Superior temporal gyrus (tissue), 1 donor: Measurements from ENCODE around the gene GRPEL1.
"Not testable (repeated sequence)": the region's sequence is repeated elsewhere in the genome, so short reads cannot be mapped to it uniquely, and the experiment has no call there.

Source experiments
- DNase-seq: peaks from one replicate; pipeline ENCODE4 v3.0.0-alpha.2; 2016; ENCODE audit errors: extremely low spot score

The GRPEL1 gene

GRCh38 chr4:7067452-7068278, at the start of gene GRPEL1:
Gene GRPEL1 (minus strand): TSS chr4:7068064. CDS start chr4:7068032, 32 bp downstream.
- peak; percentile 100 for DNase-seq

GRCh38 chr4:7116705-7117104, 48.8 kb upstream of the GRPEL1 start:
- DNase-seq = no peak

- no peak for DNase-seq
Observed at GRCh38 chr4:7115557-7116340, 47.9 kb upstream of the GRPEL1 start.

GRCh38 chr4:7112656-7113055, 44.8 kb upstream of the GRPEL1 start:
- DNase-seq = no peak

GRCh38 chr4:7111441-7111840, 43.6 kb upstream of the GRPEL1 start:
- no peak for DNase-seq

- DNase-seq = no peak
Observed at GRCh38 chr4:7110546-7110945, 42.7 kb upstream of the GRPEL1 start.

- DNase-seq = no peak
Observed at GRCh38 chr4:7109169-7109568, 41.3 kb upstream of the GRPEL1 start.

- no peak for DNase-seq
Observed at GRCh38 chr4:7108660-7109059, 40.8 kb upstream of the GRPEL1 start.

GRCh38 chr4:7108046-7108625, 40.3 kb upstream of the GRPEL1 start:
- DNase-seq = no peak

GRCh38 chr4:7107166-7107905, 39.5 kb upstream of the GRPEL1 start:
- DNase-seq = no peak

- DNase-seq = no peak
Observed at GRCh38 chr4:7105276-7105675, 37.4 kb upstream of the GRPEL1 start.

- no peak for DNase-seq
Observed at GRCh38 chr4:7104366-7105031, 36.6 kb upstream of the GRPEL1 start.

- DNase-seq = peak; percentile 78
Observed at GRCh38 chr4:7103607-7104365, 35.9 kb upstream of the GRPEL1 start.

GRCh38 chr4:7103031-7103606, 35.3 kb upstream of the GRPEL1 start:
- DNase-seq = no peak

GRCh38 chr4:7102516-7102909, 34.6 kb upstream of the GRPEL1 start:
- not testable (repeated sequence) for DNase-seq

GRCh38 chr4:7101692-7102515, 34.0 kb upstream of the GRPEL1 start:
- peak; percentile 87 for DNase-seq

- no peak for DNase-seq
Observed at GRCh38 chr4:7096236-7096635, 28.4 kb upstream of the GRPEL1 start.

- no peak for DNase-seq
Observed at GRCh38 chr4:7095611-7096155, 27.8 kb upstream of the GRPEL1 start.

- DNase-seq = no peak
Observed at GRCh38 chr4:7094916-7095315, 27.1 kb upstream of the GRPEL1 start.
